Jurkat, Clone E6-1 (cell line): ENCODE measurements around the gene CAMTA1.

Experiments
- DNase-seq: peaks from one replicate; pipeline ENCODE4 v3.0.0-alpha.2; 2011; ENCODE audit warnings: low read depth, low spot score
- H3K4me3 ChIP-seq: 2 replicates; pipeline ENCODE4 v1.5.1; 2011; ENCODE audit warnings: mild to moderate bottlenecking, low read length, control low read depth, moderate library complexity

The CAMTA1 gene

DNA sequence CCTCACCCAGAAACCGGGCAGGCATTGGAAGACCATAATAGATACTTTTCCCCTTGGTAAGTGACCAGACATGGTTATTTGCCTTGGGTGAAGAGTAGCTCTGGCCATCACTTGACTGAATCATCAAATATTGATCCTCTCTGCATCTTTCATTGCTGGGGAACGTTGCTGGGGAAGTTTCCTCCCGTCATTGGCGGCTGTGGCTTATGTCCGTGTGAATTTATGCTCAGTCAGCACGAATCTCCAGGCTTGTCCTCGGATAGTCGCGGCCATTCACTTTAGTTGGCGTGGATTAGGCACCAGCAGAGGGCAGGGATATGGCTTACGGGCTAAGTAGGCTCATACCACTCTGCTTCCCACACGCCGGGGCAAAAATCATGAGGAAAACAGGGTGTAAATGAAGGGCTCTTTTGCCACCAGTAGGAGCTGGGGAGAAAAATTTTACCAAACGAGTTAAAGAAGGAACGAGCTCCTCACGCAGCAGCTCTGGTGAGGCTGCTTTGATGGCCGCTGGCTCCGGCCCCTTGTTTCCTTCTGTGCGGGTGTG is 473.4 kb downstream of the CAMTA1 start:
- H3K4me3 ChIP-seq: no peak overlapping the region
- no peak for DNase-seq

DNA sequence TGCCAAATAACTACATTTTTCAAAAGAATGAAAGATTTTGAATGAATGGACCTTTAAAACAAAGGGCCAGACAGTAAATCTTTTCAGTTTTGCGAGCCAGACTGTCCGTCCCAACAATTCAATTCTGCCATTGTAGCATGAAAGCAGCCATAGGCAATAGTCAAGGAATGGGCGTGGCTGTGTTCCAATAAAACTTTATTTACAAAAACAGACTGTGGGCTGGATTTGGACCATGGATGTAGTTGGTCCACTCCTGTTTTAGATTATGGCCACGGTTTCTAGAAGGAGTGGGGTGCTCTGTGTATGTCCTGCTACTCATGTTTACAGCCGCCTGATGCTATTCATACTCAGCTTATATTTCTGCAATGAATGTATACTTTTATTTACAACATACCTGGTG is 474.7 kb downstream of the CAMTA1 start:
- DNase-seq: no peak
- no peak overlapping the region for H3K4me3 ChIP-seq

DNA sequence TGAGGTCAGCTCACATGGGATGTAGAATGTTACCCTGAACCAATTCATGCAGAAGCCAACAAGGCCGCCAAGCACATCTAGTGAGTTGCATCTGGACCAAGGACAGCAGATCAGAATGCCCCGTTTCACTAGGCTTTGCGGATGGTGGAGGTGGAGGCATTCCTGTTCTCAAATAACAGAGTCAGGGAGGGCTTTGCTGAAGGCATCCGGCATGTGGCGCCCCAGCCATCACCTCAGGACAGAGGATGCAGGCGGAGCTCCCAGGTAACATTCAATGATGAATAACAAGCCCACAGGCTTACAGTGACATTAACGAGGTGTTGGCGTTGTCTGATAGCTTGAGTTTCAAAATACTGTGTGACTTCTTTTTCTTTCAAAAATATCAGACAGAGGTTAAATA is 476.2 kb downstream of the CAMTA1 start:
- no peak overlapping the region for H3K4me3 ChIP-seq
- DNase-seq: no peak

DNA sequence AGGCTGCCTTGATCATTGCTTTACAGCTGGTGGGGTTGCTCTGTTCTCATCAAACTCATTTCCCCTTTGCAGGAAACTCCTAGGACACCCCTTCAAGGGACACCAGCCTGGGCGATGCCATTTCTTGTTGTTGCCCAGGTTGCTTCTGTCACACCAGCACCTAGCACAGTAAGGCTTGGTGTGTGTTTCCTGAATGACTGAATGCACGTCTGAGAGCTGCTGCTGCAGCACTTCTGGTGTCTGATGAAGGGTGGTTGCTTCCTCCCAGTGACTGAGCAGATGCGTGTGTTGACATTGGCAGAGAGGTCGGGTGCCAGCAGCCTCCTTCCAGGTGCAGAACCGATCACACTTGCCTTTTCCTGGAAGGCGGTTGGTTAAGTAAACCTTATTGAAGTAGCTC is 477.4 kb downstream of the CAMTA1 start:
- no peak overlapping the region for H3K4me3 ChIP-seq
- DNase-seq: peak; percentile 2

DNA sequence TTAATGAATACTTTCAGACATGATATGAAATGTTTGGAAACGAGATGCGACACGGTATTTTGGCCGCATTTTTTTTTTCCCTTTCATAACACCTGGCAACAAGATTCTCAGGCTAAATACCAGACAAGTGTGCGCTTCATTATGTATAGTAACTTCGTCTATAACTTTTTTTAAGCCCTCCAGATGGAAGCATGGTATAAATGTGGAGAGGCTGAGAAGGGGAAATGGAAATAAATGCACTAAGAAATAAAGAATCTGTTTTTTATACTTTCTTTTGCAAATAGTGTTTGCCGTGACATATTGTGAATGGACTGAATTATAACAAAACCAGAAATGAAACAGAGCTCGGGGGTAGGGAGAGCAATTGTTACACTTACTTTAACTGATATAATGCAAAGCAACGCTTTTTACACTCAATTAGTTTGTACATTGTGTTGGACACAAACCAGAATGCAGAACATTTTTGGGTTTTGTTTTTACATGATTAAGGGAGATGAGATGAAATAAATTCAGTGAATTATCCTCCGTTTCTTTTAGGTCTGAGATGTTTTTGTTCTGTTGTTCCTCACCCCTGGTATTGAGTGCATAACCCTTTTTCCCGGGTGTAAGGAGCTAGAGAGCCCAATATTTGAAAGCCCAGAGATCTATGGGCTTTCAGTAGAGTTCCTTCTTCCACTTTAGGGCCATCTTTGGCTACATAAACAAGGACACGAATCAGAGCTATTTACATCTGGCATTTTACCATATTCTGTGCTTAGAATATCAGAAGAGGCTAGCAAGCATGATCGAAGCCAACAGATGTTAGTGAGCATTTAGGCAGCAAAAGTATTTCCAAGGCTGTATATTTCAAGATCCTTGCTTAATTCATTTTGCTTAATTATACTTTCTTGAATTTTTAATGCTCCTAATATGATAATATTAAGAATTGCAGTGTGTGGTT is 478.0 kb downstream of the CAMTA1 start:
- DNase-seq: no peak
- H3K4me3 ChIP-seq: no peak overlapping the region

DNA sequence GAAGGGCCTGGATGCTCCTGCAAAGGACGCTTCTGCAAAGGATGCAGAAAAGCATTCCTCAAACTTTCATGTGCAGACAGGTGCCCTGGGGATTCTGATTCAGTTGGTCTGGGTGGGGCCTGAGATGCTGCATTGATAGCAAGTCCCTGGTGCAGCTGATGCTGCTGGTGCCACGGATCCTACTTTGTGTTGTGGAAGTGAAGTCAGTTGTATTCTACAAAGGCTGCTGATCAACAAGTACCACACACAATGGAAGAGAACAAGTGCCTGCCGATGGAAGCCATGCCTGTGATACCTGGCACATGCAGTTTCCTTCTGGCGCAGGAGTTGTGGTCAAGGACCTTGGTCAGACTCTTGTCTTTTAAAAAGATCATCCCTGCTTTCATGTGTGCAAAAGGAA is 478.8 kb downstream of the CAMTA1 start:
- no peak for DNase-seq
- H3K4me3 ChIP-seq: no peak overlapping the region

DNA sequence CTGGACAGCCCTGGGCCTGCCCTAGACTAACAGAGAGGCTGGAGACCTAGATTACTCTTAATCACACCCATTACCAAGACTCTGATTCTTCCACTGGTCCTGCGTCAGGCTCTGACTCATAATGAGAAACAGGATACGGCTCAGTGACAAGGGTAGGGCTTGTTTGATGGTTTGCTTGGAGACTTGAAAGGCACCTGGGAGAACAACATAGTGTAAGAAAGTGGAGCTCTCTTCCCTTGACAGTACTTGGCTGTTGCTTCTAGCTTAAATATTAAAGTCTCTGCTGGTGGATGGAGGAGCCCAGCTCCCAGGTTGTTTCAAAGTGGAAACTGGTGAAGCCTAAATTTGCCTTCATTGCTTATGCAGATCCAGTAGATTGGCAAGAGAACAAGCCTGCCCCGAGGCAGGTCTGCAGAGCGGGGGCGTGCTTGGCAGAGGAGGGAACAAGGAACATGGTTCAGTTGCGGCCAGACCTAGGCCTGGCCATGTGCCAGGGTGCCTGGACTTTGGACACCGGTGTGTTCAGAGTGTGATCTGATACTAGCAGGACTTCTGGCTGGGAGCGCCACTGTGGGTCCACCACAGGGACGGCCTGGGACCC is 480.6 kb downstream of the CAMTA1 start:
- no peak overlapping the region for H3K4me3 ChIP-seq
- DNase-seq: peak; percentile 5

DNA sequence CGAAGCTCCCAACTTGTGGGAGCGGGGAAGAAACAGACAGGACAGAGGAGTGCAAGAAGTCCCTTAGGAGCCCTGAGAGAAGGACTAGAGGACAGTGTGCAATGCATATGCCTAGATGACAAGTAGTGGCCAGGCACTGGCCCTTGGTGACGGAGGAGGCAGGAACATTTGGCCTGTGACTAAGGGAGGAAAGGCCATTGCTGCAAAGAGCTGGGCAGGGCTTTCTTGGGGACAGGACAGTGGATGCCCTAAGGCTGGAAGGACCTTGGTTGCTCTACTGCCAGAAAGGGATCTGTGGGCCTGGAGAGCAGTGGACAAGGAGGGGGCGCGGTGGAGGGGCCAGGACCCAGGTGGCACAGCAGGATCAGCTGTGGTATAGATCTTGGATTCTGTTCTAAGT is 481.3 kb downstream of the CAMTA1 start:
- no peak overlapping the region for H3K4me3 ChIP-seq
- DNase-seq: no peak

DNA sequence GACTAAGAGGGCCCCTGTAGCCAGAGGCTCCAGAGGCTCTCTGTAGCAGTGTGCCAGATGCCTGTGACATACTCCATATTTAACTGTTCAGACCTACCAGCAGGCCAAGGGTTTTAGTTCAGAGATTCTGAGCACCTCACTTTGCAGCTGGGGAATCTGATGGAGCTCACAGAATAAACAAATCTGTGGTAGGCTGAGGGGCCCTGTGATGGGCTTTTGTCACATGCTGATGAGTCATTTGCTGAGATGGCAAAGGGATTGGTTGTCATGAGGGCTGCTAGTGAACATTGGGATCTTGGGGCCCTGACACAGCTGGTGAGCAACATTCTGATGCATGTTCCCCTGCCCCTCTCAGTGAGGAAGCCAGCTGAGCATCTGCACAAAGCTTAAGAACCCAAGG is 482.2 kb downstream of the CAMTA1 start:
- no peak for DNase-seq

DNA sequence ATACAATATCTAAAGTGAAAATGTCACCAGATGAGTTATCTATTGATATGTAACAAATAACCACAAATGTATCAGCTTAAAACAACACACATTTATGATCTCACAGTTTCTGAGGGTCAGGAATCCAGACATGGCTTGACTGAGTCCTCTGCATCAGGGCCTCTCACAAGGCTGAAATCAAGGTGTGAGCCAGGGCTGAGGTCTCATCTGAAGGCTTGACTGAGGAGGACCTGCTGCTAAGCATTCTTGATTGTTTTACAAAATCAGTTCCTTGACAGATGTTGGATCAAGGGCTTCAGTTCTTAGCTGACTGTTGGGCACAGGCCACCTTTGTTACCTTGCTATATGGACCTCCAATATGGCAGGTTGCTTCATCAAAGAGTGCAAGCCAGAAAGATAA is 483.7 kb downstream of the CAMTA1 start:
- DNase-seq: no peak
- no peak overlapping the region for H3K4me3 ChIP-seq

More for the DNA sequence above, 482.2 kb downstream of the CAMTA1 start:
- no peak overlapping the region for H3K4me3 ChIP-seq

DNA sequence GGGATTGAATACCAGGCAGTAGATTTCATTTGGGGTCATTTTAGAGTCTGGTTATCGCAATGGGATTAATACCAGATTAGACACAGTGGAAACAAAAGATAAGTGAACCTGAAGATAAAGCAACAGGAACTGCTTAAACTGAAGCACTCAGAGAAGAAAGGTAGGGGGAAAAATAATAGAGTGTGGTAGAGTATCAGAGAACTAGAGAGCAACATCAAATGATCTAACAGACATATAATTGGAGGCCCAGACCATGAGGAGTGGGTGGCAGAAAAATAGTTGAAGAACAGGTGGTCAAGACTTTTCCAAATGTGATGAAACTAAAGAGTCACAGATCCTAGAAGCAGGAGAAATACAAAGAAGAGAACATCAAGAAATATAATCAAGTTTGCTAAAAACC is 484.3 kb downstream of the CAMTA1 start:
- DNase-seq: no peak
- no peak overlapping the region for H3K4me3 ChIP-seq

DNA sequence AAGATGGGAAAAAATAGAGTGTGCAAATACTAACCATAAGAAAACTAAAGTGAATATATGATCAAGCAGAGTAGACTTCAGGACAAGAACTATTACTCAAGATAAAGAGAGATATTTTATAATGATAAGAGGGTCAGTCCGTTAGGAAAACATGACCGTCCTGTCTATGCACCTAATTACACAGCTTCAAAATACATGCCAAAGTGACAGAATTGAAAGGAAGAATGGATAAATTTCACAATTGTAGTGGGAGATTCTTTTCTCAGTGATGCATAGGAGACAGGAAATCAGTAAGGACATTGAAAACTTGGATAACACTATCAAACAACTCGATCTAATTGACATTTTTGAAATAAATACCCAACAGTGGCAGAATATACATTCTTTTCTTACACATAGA is 489.0 kb downstream of the CAMTA1 start:
- H3K4me3 ChIP-seq: no peak overlapping the region
- no peak for DNase-seq

DNA sequence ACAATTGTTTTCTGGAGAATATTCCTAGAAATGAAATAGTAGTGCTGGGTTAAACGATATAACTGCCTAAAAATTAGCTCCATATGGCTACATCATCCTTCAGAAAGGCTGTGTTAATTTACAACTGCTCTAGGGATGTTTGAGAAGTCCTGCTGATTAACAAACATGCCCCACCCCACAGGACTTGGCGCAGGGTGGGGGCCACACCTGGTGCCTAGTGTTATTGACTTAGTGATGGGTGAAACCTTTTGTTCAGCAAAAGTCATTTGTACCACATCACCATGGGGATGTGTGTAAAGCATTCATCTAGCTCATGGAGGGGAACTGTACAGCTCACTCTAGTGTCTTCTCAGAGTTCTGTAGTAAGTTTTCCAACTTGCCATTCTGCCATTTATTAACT is 492.8 kb downstream of the CAMTA1 start:
- H3K4me3 ChIP-seq: no peak overlapping the region
- no peak for DNase-seq

DNA sequence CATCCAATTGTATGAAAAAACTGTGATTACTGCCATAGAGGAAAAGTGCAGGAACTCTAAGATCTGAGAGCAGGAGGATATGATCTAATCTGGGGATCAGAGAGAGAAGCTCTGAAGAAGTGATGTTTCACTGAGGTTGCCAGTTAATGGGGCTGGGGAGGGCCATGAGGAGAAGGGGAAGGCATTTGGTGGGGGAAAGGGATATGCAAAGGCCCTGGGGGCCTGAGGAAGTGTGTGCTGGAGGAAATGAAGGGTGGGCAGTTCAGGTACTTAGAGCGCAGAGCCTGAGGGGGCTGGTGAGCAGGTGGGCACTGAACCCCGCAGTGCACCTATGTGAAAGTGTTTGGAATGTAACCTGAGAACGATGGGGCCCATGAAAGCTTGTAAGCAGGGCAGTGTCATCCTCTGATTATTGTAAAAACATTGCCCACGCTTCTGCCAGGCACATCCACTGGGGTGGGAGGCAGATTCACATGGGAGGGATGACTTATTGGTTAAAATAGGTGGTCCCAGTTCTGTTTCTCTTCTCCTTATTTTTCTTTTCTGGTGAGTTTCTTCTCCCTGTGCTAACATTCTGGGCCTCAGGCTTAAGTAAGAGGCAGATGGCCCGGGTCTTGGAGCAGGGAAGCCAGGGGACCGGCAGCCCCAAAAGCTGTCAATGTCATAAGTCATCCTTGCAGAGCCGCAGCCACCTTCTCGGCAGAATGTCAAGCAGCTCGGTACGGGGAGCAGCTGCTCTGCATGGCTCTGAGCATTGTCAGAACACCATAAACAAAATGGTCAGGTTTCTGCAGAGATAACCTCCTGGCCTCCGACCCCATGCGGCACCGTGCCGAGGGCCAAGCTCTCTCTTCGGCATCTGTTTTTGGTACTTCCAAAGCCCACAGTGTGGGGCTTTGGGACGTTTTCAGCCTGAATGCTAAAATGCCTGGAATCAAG is 493.8 kb downstream of the CAMTA1 start:
- DNase-seq: no peak
- H3K4me3 ChIP-seq: no peak overlapping the region

DNA sequence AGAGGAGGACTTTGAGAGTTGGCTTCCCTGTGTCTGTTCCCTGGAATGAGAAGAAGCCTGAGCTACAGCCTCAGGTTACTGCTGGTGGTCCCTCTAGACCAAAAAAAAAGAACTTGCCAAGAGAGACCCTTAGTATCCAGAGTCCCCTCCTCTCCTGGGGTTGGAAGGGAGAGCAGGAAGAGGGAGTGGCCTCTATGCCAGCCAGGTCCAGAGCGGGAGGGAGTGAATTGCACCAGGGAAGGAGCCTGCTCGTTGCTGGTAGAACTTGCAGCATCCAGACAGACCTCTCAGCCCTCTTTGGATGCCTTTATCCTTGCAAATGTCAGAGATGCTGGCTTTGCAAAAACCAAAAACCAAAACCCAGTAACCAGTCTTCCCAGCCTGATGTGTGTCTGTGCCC is 494.5 kb downstream of the CAMTA1 start:
- H3K4me3 ChIP-seq: no peak overlapping the region
- DNase-seq: no peak

DNA sequence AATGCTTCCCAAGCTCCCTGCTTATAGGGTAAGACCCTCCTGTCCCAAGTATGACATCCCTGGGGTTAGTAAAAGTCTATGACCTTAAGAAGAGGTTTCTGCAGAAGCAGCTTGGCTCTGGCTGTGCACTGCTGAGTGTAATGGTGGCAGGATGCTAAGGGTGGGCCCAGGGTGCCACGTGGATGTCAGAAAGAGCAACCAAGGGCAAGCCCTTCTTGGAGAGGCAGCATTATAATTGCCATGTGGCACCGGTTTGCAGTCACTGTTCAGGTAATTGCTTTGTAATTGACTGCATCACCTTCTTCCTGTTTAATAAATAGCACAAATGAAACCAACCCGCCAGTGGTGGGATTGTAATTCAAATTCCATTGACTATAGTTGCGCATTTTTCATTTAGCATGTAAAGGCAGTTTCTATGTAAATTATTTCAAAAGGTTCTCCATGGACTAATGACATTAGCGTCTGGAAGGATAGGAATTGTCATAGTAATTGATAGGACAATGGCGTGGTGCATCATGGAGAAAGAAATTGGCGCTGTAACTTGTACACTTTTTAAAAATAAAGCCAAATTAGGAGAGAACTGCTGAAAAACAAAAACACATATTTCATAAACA is 495.2 kb downstream of the CAMTA1 start:
- DNase-seq: no peak
- no peak overlapping the region for H3K4me3 ChIP-seq

DNA sequence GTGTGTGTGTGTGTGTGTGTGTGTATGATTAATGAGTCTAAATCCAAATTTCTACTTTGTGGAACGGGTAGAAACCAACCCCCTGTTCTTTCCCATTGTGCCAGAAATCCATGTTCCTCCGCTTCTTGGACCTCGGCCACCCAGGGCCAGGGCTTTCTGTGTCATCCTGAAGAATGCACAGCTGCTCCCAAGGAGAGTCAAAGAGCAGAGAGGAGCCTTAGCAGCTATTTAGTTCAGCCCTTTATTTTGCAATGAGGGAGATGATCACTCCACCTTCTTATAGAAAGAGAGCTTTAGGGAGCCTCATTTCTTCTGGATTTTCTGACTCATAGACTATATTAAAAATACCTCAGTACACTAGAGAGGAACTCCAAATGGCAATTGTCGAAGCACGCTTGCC is 496.6 kb downstream of the CAMTA1 start:
- H3K4me3 ChIP-seq: no peak overlapping the region
- no peak for DNase-seq

DNA sequence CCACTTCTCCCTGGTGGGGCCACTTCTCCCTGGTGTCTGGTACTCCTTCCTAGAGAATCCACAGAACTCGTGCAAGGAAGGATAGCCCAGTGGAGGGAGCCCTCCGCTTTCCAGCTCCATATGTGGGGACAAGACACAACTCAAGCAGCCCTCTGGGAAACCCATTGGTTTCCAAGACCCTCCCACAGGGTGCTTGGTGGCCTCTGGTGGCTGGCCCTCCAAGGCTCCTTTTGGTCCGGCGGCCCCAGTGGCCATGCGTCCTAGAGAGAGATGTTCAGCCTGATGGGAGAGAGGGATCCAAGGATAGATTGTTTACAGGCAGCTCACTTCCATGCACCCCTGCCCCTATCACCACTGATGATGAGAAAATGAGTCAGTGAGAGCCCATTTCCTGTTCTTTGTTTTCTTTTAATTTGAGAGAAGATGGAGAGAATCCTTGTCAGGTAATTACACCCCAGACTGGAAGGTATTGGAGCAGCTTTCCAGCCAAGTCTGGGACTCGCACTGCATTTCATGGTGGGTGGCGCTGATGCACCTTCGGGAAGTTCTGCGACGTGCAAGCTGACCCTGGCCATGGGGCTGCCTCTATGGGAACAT is 499.7 kb downstream of the CAMTA1 start:
- no peak for DNase-seq

More for the DNA sequence above, 499.7 kb downstream of the CAMTA1 start:
- H3K4me3 ChIP-seq: no peak overlapping the region
